SK-N-SH (cell line): ENCODE measurements around the gene PRICKLE3. TPM values are rescaled to one million over a fixed set of nuclear protein-coding genes. Genes with fewer than 3 reads are reported as not detected.

Experiments used
- CTCF ChIA-PET: fragments of 300-600, 350-600 bp; formaldehyde crosslinking; extraction: SDS; loops from one replicate; lab custom pipeline; 2021; lab: Yijun Ruan, JAX
- POLR2A ChIA-PET: fragments of 350-600 bp; sonication (Branson Sonifier 250); formaldehyde crosslinking; extraction: SDS; loops from one replicate; lab custom pipeline; 2020; ENCODE audit warnings: antibody characterized with exemption, inconsistent platforms; lab: Yijun Ruan, JAX
- DNase-seq: peaks from one replicate; pipeline ENCODE4 v3.0.0; 2012
- H2AFZ ChIP-seq: fragments of 200-600 bp; sonication (generic); 2 replicates; pipeline ENCODE4 v1.8.1; 2016; ENCODE audit warnings: antibody characterized with exemption, mild to moderate bottlenecking, low read depth
- H3F3A ChIP-seq: fragments of 200-600 bp; sonication (generic); replicated peaks from 2 replicates; pipeline ENCODE3; 2016; ENCODE audit warnings: antibody characterized with exemption, mild to moderate bottlenecking; ENCODE audit not compliant: insufficient read depth
- H3K27ac ChIP-seq, 2 experiments: fragments of 200-500 bp in 1 of 2; fragments of 200-600 bp in 1 of 2; sonication (Bioruptor generic) in 1 of 2; sonication (generic), shearing (Covaris generic) in 1 of 2; 2 replicates each; pipeline versions ENCODE4 v1.5.1 to v1.6.1; 2014 to 2016; ENCODE audit warnings: low read depth in 2 of 2, inconsistent platforms in 1 of 2, low read length in 1 of 2, mild to moderate bottlenecking in 1 of 2, mixed read lengths in 1 of 2
- H3K27me3 ChIP-seq: fragments of 200-600 bp; sonication (generic), shearing (Covaris generic); 2 replicates; pipeline ENCODE4 v1.6.1; 2016; ENCODE audit warnings: mixed run types; ENCODE audit not compliant: insufficient read depth
- H3K36me3 ChIP-seq, 2 experiments: fragments of 200-500 bp in 1 of 2; fragments of 200-600 bp in 1 of 2; sonication (Bioruptor generic) in 1 of 2; sonication (generic) in 1 of 2; replicated peaks in 1 of 2; 2 replicates each; pipeline versions ENCODE3 to v1.5.1; 2014 to 2016; ENCODE audit warnings: low read length in 1 of 2, mild to moderate bottlenecking in 1 of 2; ENCODE audit not compliant: insufficient read depth in 2 of 2, control insufficient read depth in 1 of 2
- H3K4me1 ChIP-seq, 2 experiments: fragments of 200-500 bp in 1 of 2; fragments of 200-600 bp in 1 of 2; sonication (Bioruptor generic) in 1 of 2; sonication (generic), shearing (Covaris generic) in 1 of 2; 2 replicates each; pipeline versions ENCODE4 v1.5.1 to v1.6.1; 2014 to 2016; ENCODE audit warnings: low read depth in 1 of 2, low read length in 1 of 2, mixed run types in 1 of 2; ENCODE audit not compliant: insufficient read depth in 2 of 2, control insufficient read depth in 1 of 2
- H3K4me2 ChIP-seq: fragments of 200-600 bp; sonication (generic), shearing (Covaris generic); 2 replicates; pipeline ENCODE4 v1.6.1; 2017; ENCODE audit warnings: mixed run types
- H3K4me3 ChIP-seq, 2 experiments: fragments of 200-500 bp in 1 of 2; fragments of 200-600 bp in 1 of 2; sonication (Bioruptor generic) in 1 of 2; sonication (generic), shearing (Covaris generic) in 1 of 2; 2 replicates each; pipeline versions ENCODE4 v1.5.1 to v1.8.1; 2014 to 2016; ENCODE audit warnings: low read depth in 2 of 2, inconsistent platforms in 1 of 2, low read length in 1 of 2, mild to moderate bottlenecking in 1 of 2, mixed read lengths in 1 of 2, moderate library complexity in 1 of 2
- H3K79me2 ChIP-seq: fragments of 200-600 bp; sonication (generic); 2 replicates; pipeline ENCODE4 v1.8.1; 2017; ENCODE audit warnings: mild to moderate bottlenecking; ENCODE audit not compliant: insufficient read depth
- H3K9ac ChIP-seq: fragments of 200-600 bp; sonication (generic); 2 replicates; pipeline ENCODE4 v1.6.1; 2017; ENCODE audit warnings: mixed run types
- H3K9me2 ChIP-seq: fragments of 200-600 bp; sonication (generic); 2 replicates; pipeline ENCODE4 v1.6.1; 2017; ENCODE audit warnings: mixed run types
- H3K9me3 ChIP-seq: fragments of 200-600 bp; sonication (generic); 2 replicates; pipeline ENCODE4 v1.6.1; 2017; ENCODE audit warnings: mixed run types, mild to moderate bottlenecking, moderate library complexity
- H4K20me1 ChIP-seq: fragments of 200-600 bp; sonication (generic); 2 replicates; pipeline ENCODE4 v1.6.1; 2017; ENCODE audit warnings: mild to moderate bottlenecking, mixed run types; ENCODE audit not compliant: insufficient read depth
- CHD2 ChIP-seq: fragments of 150-350 bp; IDR thresholded peaks from 2 replicates; pipeline ENCODE4 v1.6.1; 2018; ENCODE audit warnings: low read length; ENCODE audit not compliant: partially characterized antibody
- FOSL2 ChIP-seq: IDR thresholded peaks from 2 replicates; pipeline ENCODE4 v1.4.0; 2012; ENCODE audit warnings: low read depth, mild to moderate bottlenecking, moderate library complexity, borderline replicate concordance
- GABPA ChIP-seq: IDR thresholded peaks from 2 replicates; pipeline ENCODE4 v1.4.0; 2012; ENCODE audit warnings: low read depth, mild to moderate bottlenecking
- JUND ChIP-seq: IDR thresholded peaks from 2 replicates; pipeline ENCODE4 v1.4.0; 2012
- NRF1 ChIP-seq: IDR thresholded peaks from 2 replicates; pipeline ENCODE4 v1.6.1; 2012; ENCODE audit warnings: low read depth, mild to moderate bottlenecking, low read length
- RAD21 ChIP-seq: IDR thresholded peaks from 2 replicates; pipeline ENCODE4 v1.6.1; 2012; ENCODE audit warnings: mild to moderate bottlenecking, low read length
- TCF12 ChIP-seq: IDR thresholded peaks from 2 replicates; pipeline ENCODE4 v1.4.0; 2012
- YY1 ChIP-seq: IDR thresholded peaks from 2 replicates; pipeline ENCODE4 v1.4.0; 2012; ENCODE audit warnings: low read depth, mild to moderate bottlenecking
- WGBS: methylation state at CpG from one replicate; pipeline ENCODE4 v1.1.6; 2017; ENCODE audit warnings: low lambda C conversion rate; 5-methylcytosine and 5-hydroxymethylcytosine counted together
- polyA plus RNA-seq, 3 experiments: library from polyadenylated mRNA; depleted of rRNA; stranded (reverse); fragments of >200 nt; gene quantifications; 2 replicates each; pipeline ENCODE4 v1.2.3, GENCODE V29; 2012
- TF ChIP-seq, protein P1 (sequence below): fragments of 150-350 bp; IDR thresholded peaks from 2 replicates; pipeline ENCODE4 v1.6.1; 2017; ENCODE audit warnings: antibody characterized with exemption, low read length, low read depth, borderline replicate concordance
- TF ChIP-seq, protein P2 (sequence below): IDR thresholded peaks from 2 replicates; pipeline ENCODE4 v1.4.0; 2012; ENCODE audit warnings: low read depth, borderline replicate concordance

Gene PRICKLE3
- polyA plus RNA-seq, 1 of the 3 experiments (the other 2 are of a cell fraction): 0.07 TPM

DNA sequence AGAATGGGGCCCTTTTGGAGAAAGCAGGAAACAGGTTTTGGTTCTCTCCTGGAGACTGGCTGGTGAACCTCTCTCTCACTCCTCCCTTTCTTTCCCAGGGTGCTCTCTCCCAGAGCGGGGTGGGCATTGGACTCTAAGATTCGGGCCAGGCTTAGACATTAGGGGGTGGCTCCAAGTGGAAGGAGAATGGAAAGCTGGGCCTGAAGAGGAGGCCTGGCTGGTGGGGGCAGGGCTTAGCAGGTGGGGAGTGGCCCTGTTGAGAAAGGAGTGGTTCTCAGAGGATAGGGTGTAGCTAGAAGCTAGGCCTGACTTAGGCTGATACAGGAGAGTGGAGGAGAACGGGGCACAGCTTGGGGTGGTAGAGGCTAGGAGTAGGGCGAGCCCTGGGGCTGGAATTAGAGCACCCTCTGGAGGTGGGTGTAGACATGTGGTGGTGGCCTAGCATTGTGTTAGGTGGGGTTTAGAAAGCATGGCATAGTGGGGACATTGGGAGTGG, 8.8 kb downstream of the PRICKLE3 start:
- H3K36me3 ChIP-seq: no peaks in the 10 kb centered on the region
- H3K4me3 ChIP-seq: no peak overlapping the region
- no peaks in the 10 kb centered on the region; a peak in 1 of 4 replicates for H3K4me1 ChIP-seq
- no peak overlapping the region for H3K27ac ChIP-seq
- no peak overlapping the region for H3K4me2 ChIP-seq
- H3K9me3 ChIP-seq: no peaks in the 10 kb centered on the region
- no peaks in the 10 kb centered on the region for H4K20me1 ChIP-seq
- no peaks in the 10 kb centered on the region for H3K9me2 ChIP-seq
- H3K79me2 ChIP-seq: peaks cover 16% of the 10 kb centered on the region; the same call in 1 of the 2 replicates
- 52% methylated on average over 4 of the region's 4 CpGs for WGBS
- DNase-seq: no peak
- no peak for TF ChIP-seq YY1
- 0 out of 2 replicates have a peak, but pooled peaks have one; percentile 2 for TF ChIP-seq RAD21
- TF ChIP-seq, protein P1, sequence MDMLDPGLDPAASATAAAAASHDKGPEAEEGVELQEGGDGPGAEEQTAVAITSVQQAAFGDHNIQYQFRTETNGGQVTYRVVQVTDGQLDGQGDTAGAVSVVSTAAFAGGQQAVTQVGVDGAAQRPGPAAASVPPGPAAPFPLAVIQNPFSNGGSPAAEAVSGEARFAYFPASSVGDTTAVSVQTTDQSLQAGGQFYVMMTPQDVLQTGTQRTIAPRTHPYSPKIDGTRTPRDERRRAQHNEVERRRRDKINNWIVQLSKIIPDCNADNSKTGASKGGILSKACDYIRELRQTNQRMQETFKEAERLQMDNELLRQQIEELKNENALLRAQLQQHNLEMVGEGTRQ: no peak
- H3K9ac ChIP-seq: no peak overlapping the region
- H2AFZ ChIP-seq: no peak overlapping the region
- POLR2A ChIA-PET: no interaction called here
- H3F3A ChIP-seq: no peaks in the 10 kb centered on the region
- CTCF ChIA-PET: no interaction called here
- H3K27me3 ChIP-seq: no peaks in the 10 kb centered on the region; the same call in 1 of the 2 replicates

DNA sequence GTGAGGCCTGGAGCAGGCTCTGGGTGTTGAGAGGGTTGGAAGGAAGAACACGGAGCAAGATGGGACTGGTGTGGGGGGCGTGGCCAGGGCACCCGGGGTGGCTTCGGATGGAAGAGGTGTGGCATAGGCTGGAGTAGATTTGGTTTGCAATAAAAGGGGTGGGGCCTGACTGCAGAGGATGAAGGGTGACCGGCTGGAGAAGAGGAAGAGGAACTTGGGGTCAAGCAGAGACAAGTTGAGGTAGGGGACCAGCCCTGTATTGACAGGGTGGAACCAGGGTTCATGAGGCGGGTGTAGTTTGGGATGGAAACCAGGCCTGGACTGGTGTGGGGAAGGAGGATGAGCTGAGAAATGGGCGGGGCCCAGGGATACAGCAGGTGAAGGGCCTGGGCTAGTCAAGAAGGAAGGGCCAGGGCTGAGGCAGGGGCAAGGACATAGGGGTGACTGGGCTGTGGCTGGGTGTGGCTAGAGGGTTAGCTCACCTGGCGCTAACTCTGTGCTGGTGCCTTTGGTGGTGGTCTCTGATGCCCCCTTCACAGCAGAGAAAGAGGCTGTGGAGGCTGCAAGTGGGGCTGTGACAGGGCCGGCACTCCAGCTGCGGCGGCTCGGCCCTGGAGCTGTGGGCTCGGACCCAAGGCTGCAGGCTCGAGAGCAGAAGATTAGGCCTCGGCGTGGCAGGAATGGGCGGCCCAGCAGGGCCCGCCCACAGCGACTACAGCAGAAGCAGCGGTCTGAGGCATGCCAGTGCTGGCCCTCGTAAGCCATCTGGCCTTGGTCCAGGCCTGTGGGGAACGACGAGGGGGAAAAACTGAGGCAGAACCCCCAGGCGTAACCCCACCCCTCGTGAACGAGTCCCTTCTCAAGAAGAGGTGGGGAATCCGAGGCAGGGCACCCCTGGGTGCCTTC, 9.5 kb downstream of the PRICKLE3 start:
- Histone ChIP-seq H3K27ac (no peak overlapping the region), H3K79me2 (peaks cover 22% of the 10 kb centered on the region; the same call in 1 of the 2 replicates), H3K9me2 (no peaks in the 10 kb centered on the region), H2AFZ (no peak overlapping the region)
- WGBS: 42% methylated on average over 13 of the region's 27 CpGs
- TF ChIP-seq GABPA: no peak
- no peak for TF ChIP-seq FOSL2
- no peak for TF ChIP-seq TCF12
- no peak for TF ChIP-seq YY1
- no peak for TF ChIP-seq JUND
- no peak for TF ChIP-seq NRF1
- no peak for TF ChIP-seq CHD2
- TF ChIP-seq, protein P2, sequence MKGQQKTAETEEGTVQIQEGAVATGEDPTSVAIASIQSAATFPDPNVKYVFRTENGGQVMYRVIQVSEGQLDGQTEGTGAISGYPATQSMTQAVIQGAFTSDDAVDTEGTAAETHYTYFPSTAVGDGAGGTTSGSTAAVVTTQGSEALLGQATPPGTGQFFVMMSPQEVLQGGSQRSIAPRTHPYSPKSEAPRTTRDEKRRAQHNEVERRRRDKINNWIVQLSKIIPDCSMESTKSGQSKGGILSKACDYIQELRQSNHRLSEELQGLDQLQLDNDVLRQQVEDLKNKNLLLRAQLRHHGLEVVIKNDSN: no peak
- TF ChIP-seq, all 33 proteins: peak for 0
- POLR2A ChIA-PET: no interaction called here
- no peak for DNase-seq
- Histone ChIP-seq H4K20me1 (no peaks in the 10 kb centered on the region), H3K9me3 (no peaks in the 10 kb centered on the region), H3K27me3 (no peaks in the 10 kb centered on the region; the same call in 1 of the 2 replicates), H3K4me2 (no peak overlapping the region), H3K9ac (no peak overlapping the region), H3F3A (no peaks in the 10 kb centered on the region), H3K4me1 (no peaks in the 10 kb centered on the region; a peak in 1 of 4 replicates), H3K36me3 (no peaks in the 10 kb centered on the region), H3K4me3 (no peak overlapping the region)
- CTCF ChIA-PET: interaction anchor here (1.0 kb wide), 1 partner anchor 16 kb away, joined by 3 read pairs; no protein-coding TSS in a partner anchor
